Brain pericyte (primary cell): Measurements from ENCODE around the gene SPDYC.
"Not testable (repeated sequence)": the region's sequence is repeated elsewhere in the genome, so short reads cannot be mapped to it uniquely, and the experiment has no call there.

Experiments
- DNase-seq: peaks from one replicate; pipeline ENCODE4 v3.0.0-alpha.2; 2012; ENCODE audit warnings: low read depth, low spot score

The SPDYC gene

GRCh38 chr11:65134240-65134951 lies 35.6 kb upstream of the SPDYC start, which contains the start of gene SYVN1:
Gene SYVN1, minus strand, starts transcription at chr11:65134519. Its CDS starts 918 bp downstream, at chr11:65133601.
- DNase-seq = peak; percentile 81

GRCh38 chr11:65134952-65135632 lies 34.9 kb upstream of the SPDYC start:
- peak; percentile 82 for DNase-seq

DNA sequence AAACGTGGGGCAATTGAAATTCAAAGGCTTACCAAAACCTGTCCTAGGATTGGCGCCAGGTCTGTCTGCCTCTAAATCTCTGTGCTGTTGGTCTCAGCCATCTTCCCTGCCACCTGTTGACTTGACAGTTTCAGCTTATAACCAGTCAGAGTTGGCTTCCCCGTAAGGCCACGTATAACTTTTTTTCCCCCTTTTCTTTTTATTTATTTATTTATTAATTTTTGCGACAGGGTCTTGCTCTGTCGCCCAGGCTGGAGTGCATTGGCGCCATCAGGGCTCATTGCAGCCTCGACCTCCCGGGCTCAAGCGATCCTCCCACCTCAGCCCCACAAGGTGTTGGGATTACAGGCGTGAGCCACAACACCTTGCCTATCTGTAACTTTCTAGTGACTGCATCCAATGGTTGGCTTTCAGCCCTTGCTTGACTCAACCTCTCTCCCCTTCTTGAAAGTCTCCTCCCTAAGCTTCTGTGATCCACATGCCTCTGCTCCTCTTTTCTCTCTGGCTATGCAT lies 34.3 kb upstream of the SPDYC start:
- no peak for DNase-seq

DNA sequence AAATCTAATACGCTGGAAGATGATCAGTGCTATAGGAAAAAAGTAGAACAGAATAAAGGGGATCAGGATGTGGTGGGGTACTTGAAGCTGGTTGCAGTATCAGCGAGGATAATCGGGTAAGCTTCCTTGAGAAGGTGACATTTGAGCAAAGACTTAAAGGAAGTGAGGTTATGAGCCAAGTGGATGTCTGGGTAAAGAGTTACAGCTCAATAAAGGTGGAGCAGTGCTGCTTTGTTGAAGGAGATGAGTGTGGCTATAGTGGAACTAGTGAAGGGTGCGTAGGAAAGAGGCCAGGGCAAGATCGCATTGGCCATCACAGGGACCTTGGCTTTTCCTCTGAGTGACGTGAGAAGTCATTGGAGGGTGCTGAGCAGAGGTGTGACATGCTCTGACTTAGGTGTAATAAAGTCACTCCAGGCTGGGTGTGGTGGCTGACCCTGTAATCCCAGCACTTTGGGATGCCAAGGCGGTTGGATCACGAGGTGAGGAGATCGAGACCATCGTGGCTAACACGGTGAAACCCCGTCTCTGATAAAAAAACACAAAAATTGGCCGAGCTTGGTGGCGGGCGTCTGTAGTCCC lies 33.4 kb upstream of the SPDYC start:
- no peak for DNase-seq

GRCh38 chr11:65141896-65142494 lies 28.0 kb upstream of the SPDYC start:
- DNase-seq = no peak

- no peak for DNase-seq
Measured at GRCh38 chr11:65147352-65148075, 22.5 kb upstream of the SPDYC start.

- DNase-seq = no peak
Measured at GRCh38 chr11:65148657-65149056, 21.4 kb upstream of the SPDYC start.

- not testable (repeated sequence) for DNase-seq
Measured at GRCh38 chr11:65150131-65150508, 19.9 kb upstream of the SPDYC start.

- peak; percentile 48 for DNase-seq
Measured at GRCh38 chr11:65150509-65151299, 19.3 kb upstream of the SPDYC start.

DNA sequence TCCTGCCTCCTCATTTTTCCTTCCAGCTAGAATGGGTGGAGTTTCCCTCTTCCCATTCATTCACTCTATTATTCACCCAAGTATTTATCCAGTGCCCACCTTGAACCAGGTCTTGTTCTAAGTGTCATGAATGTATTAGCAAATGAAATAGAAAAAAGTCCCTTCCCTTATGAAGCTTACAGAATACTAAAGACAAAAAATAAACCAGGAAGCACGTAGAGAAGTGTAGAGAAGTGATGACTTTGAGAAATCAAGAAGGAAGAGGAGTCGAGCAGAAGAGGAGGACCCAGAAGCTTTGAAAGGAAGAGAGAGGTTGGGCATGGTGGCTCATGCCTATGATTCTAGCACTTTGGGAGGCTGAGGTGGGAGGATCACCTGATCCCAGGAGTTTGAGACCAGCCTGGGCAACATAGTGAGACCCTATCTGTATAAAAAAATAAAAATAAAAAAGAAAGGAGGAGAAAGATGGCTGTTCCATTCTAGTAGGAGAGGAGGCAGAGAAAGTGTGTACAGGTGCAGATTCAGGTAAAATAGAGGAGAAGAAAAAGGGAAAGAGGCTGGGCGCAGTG lies 18.6 kb upstream of the SPDYC start:
- no peak for DNase-seq

- DNase-seq = no peak
Measured at GRCh38 chr11:65152122-65152521, 17.9 kb upstream of the SPDYC start.

- DNase-seq = no peak
Measured at GRCh38 chr11:65156256-65156655, 13.8 kb upstream of the SPDYC start.

DNA sequence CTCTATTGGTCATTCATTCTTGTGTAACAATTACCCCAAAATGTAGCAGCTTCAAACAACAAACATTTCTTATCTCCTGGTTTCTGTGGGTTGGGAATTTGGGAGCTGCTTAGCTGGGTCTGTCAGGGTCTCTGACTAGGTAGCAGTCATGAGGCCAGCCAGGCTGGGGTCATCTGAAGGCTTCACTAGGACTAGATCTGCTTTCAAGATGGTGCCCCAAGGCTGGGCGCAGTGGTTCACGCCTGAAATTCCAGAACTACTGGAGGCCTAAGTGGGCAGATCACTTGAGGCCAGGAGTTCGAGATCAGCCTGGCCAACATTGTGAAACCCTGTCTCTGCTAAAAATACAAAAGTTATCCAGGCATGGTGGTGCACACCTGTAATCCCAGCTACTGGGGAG lies 13.1 kb upstream of the SPDYC start:
- DNase-seq = no peak

GRCh38 chr11:65157336-65157735 lies 12.7 kb upstream of the SPDYC start:
- no peak for DNase-seq

- DNase-seq = no peak
Measured at GRCh38 chr11:65159012-65159411, 11.0 kb upstream of the SPDYC start.

DNA sequence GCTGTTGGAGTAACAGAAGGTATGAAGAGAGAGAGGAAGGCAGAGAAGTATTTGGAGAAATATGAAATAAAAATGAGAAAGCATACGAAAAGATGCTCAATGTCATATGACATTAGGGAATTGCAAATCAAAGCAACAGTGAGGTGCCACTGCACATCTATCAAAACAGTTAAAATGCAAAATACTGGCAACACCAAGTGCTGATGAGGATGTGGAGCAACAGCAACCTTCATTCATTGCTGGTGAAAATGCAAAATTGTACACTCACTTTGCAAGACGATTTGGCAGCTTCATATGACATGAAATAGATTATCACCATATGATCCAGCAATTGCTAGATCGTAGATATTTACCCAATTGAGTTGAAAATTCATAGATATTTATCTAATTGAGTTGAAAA lies 9.4 kb upstream of the SPDYC start:
- no peak for DNase-seq

GRCh38 chr11:65163684-65164083 lies 6.3 kb upstream of the SPDYC start:
- no peak for DNase-seq

DNA sequence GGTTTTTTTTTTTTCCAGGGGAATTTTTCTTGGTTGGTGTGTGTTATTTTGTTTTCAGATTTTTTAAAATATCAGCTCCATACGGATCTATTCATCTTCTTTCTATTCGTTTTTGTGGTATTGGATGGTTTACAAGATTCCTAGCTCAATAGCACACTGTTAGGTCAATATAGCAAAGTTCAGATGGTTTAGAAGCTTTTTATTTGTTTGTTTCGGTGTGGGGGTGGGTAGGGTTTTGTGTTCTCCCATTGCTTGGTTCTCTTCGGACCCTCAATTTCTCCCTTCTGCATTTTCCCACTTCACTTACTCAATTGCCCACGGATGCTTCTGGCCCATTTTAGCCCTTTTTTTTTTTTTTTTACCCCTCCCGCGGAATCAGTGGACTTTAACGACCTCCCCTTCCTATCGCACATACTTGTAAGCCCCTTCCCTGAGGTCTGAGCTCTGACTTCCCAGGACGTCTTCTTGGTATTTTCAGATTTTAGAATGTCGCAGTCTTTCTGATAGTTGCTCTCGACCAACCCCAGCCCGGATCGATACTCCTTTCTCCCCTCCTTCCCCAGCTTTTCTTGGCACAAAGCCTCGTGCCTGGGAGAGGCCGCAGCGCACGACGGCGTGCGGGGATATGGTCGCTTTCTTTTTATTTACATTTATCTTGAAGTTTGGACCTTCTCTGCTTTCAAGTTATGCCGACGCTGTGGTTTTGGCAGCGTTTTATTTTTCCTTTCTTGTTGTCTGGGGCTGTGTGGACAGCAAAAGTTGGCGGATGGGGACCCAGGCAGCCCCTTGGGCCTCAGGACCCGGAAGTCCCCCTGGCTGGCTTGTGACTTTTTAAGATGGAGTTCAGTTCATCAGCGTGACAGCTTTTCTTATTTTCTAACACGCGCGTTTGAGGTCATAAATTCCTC lies 4.4 kb upstream of the SPDYC start:
- DNase-seq = no peak

DNA sequence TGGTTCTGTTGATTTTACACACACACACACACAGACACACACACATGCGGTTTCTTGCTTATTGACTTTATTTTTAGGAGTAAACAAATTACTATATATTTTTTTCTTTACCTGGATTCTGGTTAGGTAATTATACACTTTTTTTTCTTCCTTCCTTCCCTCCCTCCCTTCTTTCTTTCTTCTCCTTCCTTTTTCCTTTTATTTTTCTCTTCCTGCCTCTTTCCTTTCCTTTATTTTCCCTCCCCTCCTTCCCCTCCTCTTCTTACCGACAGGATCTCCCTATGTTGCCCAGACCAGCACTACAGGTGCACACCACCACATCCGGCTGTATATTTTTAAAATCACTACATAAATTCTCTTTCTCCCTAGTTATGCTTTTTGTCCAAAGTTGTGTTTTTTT lies 3.1 kb upstream of the SPDYC start:
- no peak for DNase-seq
